ENCODE measurements around the gene ABCA2.

ABCA2 gene

DNA sequence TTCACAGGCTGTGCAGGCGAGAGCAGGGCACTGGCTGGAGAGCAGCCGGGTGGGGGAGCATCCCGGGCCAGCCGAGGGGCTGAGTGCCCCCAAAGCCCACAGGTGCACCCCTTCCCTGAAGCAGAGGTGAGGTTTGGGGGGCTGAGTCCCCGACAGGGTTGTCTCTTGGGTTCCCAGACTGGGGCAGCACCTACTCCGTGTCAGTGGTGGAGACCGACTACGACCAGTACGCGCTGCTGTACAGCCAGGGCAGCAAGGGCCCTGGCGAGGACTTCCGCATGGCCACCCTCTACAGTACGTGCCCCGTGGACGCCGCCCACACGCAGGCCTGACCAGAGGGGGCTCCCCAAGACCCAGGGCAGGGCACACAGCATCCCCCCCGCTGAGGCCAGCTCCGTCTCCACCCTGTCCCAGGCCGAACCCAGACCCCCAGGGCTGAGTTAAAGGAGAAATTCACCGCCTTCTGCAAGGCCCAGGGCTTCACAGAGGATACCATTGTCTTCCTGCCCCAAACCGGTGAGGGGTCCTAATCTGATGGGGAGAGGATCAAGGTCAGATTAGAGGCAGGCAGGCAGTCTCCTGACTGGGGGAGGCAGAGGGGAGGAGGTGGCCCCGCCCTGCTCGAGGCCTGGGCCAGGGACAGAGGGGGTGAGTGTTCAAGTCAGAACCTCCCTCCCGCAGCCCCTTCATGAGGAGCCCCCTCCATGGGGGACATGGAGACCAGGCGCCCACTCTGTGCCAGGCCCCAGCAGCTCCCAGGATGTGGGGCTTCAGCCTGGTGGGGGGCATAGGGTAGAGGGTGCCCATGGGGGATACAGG lies 48.1 kb downstream of the ABCA2 start:
- DNase-seq, result no peak

DNA sequence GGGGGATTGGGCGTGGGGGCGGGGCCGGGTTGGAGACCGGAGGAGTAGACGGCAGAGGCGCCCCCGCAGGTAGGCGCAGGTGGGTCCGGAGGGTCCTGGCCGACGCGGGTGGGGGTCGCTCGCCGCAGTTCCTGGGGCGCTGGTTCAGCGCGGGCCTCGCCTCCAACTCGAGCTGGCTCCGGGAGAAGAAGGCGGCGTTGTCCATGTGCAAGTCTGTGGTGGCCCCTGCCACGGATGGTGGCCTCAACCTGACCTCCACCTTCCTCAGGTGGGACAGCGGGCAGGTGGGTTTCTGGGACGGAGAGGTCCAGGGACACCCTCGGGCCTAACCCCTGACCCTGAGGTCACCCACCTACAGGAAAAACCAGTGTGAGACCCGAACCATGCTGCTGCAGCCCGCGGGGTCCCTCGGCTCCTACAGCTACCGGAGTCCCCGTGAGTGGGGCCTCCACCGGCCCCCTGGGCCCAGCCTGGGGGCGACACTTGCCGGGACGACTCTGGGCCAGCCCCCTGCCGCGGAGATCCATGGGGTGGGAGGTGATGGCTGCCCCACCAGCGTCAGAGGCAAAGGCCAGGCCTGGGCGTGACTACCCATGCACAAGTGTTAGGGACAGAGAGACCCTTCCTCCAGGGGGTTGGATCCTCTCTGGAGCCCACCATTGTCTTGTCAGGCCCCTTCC lies 49.0 kb downstream of the ABCA2 start:
- no peak for DNase-seq

DNA sequence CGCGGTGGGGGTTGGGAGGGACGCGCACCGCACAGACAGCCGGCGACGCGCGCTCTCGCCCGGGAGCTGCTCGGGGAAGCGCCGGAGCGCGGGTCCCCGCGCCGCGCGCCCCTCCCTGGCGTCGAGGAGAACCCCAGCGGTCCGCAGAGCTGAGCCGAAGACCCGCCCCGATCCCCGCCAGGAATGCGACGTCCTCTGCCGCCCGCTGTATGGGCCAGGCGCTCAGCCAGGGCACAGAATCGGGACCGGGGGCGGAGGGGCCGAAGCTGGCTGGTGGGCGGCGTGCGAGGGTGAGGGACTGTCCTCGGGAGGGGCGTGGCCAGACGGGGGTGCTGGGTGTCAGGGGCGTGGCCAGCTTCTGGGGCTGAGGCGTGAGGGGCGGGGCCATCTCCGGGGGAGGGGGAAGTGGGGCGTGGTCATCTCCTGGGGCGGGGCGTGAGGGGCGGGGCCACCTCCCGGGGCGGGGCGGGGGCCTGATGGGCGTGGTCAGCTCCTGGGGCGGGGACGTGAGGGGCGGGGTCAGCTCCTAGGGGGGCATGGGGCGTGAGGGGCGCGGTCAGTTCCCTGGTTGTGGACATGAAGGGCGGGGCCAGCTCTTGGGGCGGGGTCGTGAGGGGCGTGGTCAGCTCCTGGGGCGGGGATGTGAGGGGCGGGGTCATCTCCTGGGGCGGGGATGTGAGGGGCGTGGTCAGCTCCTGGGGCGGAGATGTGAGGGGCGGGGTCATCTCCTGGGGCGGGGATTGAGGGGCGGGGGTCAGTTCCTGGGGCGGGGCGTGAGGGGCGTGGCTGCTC lies 49.8 kb downstream of the ABCA2 start:
- no peak for DNase-seq

DNA sequence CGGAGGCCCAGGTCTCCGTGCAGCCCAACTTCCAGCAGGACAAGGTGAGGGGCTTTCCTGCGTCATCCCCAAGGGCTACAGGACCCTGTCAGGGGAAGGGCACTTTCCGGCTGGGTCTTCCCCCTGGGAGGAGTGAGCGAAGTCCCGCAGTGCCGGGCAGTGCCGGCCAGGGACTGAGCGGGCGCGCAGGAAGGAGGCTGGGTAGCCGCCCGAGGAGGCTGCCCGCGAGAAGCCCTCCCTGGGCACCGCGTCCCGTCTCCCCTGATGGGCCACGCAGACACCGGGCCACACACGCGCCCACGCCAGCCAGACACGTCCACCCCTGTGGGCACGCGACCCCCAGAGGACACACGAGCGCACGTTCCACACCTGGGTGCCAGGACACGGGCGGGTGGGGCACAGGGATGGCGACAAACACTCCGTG lies 50.4 kb downstream of the ABCA2 start:
- no peak for DNase-seq

DNA sequence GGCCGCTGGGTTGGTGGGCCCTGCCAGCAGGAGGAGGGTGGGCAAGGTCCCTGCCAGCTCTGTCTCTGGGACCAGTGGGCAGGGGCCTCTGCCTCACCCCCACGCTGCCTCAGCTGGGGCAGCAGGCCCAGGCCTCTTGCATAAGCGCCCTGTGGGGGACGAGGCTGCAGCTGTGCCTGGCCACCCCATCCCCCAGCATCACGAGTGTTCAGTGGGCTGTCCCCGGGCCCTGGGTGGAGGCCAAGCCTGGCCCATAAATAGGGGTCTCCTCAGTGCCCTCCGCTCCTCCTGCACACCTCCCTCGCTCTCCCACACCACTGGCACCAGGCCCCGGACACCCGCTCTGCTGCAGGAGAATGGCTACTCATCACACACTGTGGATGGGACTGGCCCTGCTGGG lies 50.8 kb downstream of the ABCA2 start, which contains the start of gene PTGDS:
PTGDS (plus strand) TSS at position 282 of the 400 bp plus-strand sequence; CDS start at position 357, 75 bp downstream.
- DNase-seq, result no peak

DNA sequence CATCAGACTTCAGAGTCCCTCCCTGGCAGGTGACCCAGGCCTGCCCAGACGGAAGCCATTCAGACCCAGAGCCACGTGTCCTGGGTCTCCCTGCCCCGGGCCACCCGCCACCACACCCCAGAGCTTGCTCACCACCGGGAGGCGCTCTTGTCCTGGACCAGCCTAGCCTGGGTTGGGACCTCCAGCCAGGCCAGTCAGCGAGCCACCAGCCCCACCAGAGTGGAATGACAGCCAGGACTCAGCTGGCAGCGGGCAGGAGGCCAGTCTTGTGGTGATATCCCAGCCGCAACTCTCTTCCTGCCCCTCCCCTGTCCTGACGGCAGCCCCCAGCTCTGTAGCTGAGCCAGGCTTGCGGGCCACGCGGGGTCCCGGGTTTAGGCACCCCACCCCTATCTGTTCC lies 52.4 kb downstream of the ABCA2 start:
- no peak for DNase-seq

DNA sequence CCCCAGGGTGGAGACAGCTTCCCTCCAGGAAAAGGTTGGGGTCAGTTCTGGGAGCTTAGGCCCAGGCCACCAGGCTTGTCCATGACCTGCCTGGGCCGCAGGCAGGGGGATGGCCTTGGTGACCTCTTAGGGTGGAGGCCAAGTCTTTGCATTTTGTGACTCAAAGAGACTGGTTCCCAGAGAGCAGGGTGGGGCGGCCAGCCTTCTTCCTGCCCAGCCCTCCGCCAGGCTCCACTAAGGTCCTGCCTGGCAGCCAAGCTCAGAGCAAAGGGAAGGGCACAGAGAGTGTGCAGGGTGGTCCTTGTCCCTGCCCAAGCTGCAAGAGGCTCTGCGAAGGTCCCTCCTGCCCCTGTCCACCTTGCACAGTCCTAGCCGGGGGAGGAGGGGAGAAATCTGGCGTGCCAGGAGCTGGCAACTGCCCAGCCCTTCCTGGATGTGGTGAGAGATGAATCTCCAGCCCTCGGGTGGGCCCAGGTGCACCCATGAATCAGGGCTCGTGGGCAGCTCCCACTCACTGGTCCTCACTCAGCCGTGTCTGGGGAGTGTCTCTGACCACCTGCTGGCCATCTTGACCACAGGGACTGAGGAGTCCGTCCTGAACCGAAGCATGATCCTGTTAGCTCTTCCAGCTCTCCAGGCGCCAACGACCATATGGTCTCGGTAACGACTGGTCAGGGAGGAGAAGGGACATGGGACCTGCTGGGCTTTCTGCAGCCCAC lies 53.1 kb downstream of the ABCA2 start:
- DNase-seq, result no peak

DNA sequence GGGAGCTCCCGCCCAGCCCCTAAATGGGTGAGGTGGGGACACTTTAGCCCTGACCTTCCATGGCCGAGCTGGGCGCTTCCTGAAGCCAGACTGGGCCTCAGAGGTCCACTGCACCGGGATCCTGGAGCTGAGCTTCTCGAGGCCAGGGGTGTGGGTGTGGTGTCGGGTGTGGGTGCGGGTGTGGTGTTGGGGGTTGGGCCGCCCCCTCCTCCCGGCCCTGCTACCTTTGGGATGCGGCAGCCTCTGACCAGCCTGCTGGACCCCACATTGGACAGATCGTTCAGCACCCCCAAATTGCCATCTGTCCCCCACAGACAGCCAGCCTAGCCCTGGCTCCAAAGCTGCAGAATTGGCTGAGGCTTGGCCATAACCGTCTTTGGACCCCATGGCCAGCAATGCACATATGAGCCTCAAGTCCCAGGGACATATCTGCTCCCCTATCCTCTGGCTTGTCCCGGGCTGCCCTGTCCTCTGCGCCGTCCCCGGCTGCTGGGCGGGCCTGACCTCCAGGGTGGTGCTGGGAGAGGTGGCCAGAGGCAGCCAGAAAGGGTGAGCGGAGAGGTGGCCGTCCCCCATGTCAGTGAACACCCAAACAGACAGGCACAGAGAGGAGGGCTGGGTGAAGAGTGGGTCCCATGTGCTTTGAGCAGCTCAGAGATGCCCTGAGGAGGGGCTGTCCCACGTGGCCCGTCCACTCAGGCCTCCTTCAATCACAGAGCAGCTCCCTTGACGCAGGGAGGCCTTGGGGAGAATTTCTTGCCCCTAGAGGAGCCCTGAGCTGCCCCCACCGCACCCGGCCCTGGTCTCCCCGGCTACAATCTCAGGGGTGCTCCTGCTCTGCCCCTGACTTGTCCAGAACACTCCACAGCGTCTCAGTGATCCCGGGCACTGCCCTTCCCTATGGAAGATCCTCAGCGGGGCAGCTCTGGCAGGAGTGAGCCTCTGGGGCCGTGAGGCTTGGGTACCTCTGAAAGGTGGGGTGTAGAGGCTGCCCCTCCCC lies 54.1 kb downstream of the ABCA2 start:
- no peak for DNase-seq

DNA sequence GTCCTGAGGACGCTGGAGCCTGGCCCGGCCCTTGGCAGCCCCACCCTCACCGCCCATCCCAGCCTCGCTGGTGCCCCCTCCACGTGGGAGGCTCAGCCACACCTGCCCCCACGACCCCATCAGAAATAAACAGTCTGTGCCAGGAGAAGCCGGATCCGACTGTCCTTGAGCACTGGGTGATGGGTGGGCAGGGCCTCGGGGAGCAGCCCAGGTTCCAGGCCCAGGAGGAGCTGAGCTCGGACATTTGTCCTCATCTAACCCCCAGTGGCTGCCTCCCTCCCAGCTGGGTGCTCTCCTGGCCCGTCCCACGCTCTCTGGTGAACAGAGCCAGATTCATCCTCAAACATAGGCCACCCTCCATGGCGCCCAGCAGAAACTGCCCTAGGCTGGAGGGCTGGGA lies 55.3 kb downstream of the ABCA2 start:
- no peak for DNase-seq

DNA sequence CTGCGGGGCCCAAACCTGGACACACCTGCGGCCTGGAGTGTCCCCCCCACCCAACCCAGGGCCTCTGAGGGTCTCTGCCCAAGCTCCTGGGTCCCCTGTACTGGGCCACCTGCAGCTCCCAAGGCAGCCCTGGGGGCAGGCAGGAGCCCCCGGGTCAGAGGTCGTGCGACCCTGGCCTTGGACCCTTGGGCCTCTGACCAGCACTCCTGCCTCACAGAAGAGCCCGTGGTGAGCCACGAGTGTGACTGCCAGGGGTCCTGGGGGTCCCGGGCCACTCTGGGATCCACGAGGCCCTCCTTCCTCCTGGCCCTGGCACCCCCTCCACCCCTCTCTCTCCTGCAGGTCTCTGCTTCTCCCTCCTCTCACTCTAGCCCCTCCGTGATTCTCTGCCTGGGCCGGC lies 55.7 kb downstream of the ABCA2 start:
- no peak for DNase-seq

DNA sequence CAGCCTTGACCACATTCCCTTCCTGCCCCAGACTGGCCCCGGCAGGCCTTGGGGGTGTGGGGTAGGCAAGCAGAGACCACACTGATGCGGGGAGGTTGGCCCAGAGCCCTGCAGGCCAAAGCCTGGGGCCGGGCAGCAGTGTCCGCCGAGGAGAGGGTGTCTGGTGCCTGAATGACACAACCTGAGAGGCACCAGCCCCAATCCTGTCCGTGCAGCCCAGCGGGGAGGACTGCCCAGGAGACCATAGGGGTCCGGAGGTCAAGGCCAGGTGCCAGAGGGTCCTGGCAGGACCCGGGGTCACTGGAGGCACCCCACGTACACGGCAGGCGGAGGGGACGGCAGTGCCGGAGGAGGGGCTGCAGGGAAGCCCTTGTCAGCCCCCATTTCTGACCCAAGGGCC lies 56.3 kb downstream of the ABCA2 start:
- no peak for DNase-seq

DNA sequence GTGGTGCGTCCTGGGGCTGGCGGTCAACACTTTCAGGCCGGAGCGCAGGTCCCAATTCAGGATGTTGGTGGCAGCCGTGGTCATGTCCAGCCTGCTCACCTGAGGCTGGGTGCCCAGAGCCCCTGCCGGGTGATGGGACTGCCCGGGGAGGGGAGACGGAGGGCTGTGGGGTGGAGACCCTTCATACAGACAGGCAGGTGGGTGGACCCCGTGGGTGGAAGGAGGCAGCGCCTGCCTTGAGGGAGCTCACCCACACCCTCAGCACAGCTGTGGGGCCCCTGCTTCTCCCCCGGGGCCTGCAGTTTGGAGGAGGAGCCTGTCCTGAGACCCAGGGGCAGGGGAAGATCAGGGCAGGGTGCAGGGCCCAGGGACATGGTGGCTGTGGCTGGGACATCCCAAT lies 57.7 kb downstream of the ABCA2 start:
- DNase-seq, result no peak

DNA sequence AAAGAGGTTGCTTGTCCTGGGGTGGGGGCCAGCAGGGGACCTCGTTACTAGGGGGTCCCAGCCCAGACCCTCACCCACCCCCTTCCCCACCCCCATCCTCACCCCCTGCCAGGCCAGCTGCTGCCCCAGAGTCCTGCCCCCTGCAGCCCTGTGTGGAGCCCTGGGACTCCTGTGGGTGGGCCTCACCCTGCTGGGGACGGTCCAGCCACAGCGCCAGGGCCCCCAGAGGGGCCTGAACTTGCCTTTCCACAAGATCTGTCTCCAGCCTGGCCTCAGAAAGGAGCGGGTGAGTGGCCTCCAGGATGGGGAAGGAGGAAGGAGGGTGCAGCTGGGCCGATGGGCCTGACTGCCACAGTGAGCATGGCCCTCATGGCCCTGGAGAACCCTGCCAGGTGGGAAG lies 58.3 kb downstream of the ABCA2 start:
- DNase-seq, result no peak

DNA sequence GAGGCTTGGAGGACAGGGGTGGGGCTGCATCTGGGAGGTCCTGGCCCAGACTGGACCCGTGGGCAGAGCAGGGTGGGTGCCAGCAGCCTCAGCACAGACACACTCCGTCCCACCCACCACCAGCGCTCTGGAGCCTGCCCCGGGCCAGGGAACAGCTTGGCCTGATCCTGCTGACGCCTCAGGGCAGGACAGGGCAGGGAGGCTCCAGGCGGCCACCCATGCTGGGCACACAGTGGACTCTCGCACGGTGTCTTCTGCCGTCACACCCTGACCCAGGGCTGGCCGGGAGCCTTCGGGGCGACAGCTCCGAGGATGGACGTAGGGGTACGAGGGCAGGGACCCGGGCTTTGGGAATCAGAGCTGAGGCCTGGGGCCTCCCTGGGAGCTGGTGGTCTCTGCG lies 58.9 kb downstream of the ABCA2 start:
- no peak for DNase-seq

DNA sequence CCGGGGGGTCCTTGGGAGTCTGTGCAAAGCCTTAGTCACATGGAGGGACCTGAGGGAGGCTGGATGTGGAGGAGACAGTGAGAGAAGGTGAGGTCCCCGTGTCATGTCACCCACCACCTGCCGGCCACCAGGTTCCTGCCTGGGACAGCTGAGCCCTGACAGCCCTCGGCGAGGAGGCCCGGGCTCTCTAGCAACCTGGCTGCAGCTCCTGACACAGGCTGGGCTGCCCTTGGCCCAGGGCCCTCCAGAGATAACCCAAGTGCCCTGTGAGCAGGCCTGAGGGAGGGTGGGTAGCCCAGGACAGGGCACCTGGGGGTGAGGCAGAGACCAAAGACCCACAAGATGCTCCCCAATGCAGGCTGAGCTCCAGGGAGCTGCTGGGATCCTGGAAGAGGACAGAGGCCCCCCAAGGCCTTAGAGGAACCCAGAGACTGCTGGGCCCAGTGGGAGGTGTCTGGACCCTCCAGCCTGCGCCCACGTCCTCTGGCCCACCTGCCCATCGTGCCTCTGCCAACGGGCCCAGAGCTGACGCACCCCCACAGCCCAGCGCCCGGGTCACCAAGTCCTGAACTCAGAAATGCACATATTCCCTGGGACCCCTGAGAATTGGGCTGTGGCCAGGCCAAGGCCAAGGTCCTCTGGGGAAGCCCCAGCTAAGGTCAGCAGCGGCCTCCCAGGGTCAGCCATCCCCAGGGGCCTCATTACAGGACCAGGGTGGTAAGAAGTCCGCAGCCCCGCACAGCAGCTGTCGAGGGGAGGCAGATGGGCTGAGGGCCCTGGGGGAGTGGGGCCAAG lies 59.5 kb downstream of the ABCA2 start:
- DNase-seq, result no peak

DNA sequence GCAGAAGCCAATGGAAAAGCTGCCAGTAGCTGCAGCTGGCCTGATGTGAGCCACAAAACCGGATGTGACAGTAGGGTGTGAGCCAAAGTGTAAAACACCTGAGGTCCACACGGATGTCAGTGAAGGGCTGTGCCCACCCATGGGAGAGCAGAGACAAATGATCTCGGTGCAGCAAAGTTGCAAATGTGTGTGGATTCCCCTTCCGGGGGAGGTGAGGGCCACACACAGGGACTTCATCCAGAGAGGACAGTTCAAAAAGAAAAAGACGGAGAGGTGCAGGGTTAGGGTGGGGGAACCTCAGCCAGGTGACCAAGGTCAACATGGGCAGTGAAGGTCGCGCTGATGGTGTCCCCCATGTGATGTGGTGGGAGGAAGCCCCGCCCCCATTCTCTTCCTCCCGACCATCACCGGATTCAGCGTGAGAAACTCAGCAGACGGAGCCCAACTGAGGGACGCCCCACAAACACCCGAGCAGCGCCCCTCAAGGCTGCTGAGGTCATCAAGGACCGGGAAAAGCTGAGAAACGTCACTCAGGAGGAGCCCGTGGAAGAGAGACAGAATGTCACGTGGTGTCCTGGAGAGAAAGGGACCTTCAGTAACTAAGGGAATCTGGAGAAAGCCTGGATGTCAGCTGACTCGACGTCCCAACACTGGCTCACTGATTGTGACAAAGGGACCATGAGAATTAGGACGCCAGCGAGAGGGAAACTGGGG lies 62.1 kb downstream of the ABCA2 start:
- no peak for DNase-seq

DNA sequence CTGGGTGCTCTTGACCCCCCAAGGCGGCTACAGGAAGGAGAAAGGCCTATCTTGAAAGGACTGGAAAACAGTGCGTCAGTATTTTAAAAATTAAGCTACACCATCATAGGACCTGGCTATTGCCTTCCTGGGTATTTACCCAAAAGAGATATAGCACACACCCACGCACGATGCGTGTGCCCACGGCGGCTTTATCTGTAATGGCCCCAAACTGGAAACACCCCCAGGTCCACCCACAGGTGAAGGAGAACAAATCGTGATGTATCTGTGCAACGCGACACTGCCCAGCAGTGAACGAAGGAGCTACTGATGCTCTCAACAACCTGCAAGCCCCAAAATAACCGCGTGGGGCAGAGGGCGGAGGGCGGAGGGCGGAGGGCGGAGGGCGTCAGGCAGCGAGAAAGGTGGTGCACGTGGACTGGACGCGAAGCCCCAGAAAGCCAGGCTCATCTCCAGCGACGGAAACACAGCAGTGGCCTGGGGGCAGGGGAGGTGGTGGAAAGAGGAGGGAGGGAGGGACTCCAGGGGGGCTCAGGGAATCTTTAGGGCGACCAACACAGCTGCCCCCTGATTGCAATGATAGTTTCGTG lies 63.1 kb downstream of the ABCA2 start:
- no peak for DNase-seq

DNA sequence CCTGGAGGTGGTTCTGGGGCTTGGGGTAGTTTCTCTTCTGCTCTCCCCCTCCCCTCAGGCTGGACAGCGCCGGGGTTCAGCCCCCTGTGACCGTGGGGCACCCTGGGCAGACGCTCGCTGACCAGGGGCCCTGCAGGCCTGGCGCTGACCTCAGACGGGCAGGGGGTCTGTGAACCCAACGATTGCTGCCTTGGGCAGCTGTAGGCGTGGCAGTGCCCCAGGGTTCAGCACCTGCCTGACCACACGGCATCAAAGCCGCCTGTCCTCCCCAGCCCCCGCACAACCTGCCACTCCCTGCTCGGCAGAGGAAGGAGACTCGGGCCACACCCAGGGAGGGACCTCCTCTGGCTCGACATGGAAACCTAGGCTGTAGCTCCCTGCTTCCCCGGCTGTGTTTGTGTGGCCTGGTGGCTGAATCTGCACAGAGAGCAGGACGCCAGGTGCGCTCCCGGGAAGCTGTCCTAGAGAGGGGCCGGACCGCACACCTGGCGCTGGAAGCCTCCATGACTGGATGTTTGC lies 63.8 kb downstream of the ABCA2 start:
- DNase-seq, result no peak

DNA sequence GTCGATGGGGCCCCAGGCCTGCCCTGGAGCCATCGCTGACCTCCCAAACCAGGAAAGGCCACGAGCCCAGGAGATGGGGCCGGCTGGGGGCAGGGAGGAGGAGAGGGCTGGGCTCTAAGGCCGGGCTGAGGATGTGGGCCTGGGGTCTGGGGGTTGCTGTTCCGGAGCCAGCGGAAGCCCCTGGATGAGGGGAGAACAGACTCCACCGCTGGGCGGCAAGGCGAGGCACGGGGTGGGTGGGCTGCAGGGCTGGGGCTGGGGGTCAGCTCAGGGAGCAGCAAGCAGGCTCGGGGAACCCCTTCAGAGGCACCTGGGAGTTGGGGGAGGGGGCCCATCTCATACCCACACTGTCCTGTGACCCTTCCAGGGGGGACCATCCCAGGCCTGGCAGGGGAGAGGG lies 64.3 kb downstream of the ABCA2 start:
- no peak for DNase-seq

Measured in GOT3 (cell line).